DOHH2 (cell line): ENCODE results near the gene MYH11.

Source experiments
- H3F3A ChIP-seq: fragments of 200-600 bp; sonication (generic), shearing (Covaris generic); 2 replicates; pipeline ENCODE4 v1.6.0; 2016; ENCODE audit warnings: antibody characterized with exemption, mild to moderate bottlenecking; ENCODE audit not compliant: control insufficient read depth, insufficient read depth
- H3K27ac ChIP-seq: fragments of 200-600 bp; sonication (generic); 2 replicates; pipeline ENCODE4 v1.5.1; 2014; ENCODE audit warnings: low read depth, mild to moderate bottlenecking, low read length, moderate library complexity
- H3K27me3 ChIP-seq: fragments of 200-600 bp; sonication (generic); 2 replicates; pipeline ENCODE4 v1.6.1; 2014; ENCODE audit warnings: mild to moderate bottlenecking, low read length, mixed read lengths; ENCODE audit not compliant: control insufficient read depth
- H3K36me3 ChIP-seq: fragments of 200-600 bp; sonication (generic); 2 replicates; pipeline ENCODE4 v1.6.1; 2014; ENCODE audit warnings: mild to moderate bottlenecking, low read length, moderate library complexity, mixed read lengths; ENCODE audit not compliant: control insufficient read depth
- H3K4me1 ChIP-seq: fragments of 200-600 bp; sonication (generic); 2 replicates; pipeline ENCODE4 v1.6.1; 2014; ENCODE audit warnings: mild to moderate bottlenecking, low read length, mixed read lengths; ENCODE audit not compliant: control insufficient read depth
- H3K4me2 ChIP-seq: fragments of 200-600 bp; sonication (generic); 2 replicates; pipeline ENCODE4 v1.6.0; 2014; ENCODE audit warnings: mild to moderate bottlenecking, low read length, moderate library complexity
- H3K4me3 ChIP-seq: fragments of 200-600 bp; sonication (generic); 2 replicates; pipeline ENCODE4 v1.5.1; 2014; ENCODE audit warnings: mild to moderate bottlenecking, low read length, mixed read lengths
- H3K79me2 ChIP-seq: fragments of 200-600 bp; sonication (generic); 2 replicates; pipeline ENCODE4 v1.6.1; 2014; ENCODE audit warnings: mild to moderate bottlenecking, low read length, mixed read lengths; ENCODE audit not compliant: control insufficient read depth
- H3K9me2 ChIP-seq: fragments of 200-600 bp; sonication (generic); replicated peaks from 2 replicates; pipeline ENCODE4 v1.6.1; 2014; ENCODE audit warnings: mild to moderate bottlenecking, low read length, mixed read lengths; ENCODE audit not compliant: control insufficient read depth
- H3K9me3 ChIP-seq: fragments of 200-600 bp; sonication (generic); 2 replicates; pipeline ENCODE4 v1.6.1; 2014; ENCODE audit warnings: antibody characterized with exemption, low read length, mixed read lengths; ENCODE audit not compliant: control insufficient read depth, insufficient read depth
- H4K20me1 ChIP-seq: fragments of 200-600 bp; sonication (generic); 2 replicates; pipeline ENCODE4 v1.6.0; 2014; ENCODE audit warnings: low read depth, mild to moderate bottlenecking, antibody characterized with exemption, low read length, moderate library complexity; ENCODE audit not compliant: control insufficient read depth, insufficient read depth
- CTCF ChIP-seq: fragments of 200-600 bp; sonication (generic); IDR thresholded peaks from one replicate; pipeline ENCODE4 v1.5.1; 2014; ENCODE audit warnings: antibody characterized with exemption, mild to moderate bottlenecking, low read depth, low read length; ENCODE audit not compliant: poor library complexity, severe bottlenecking
- EZH2phosphoT487 ChIP-seq: fragments of 200-600 bp; sonication (generic); IDR thresholded peaks from 2 replicates; pipeline ENCODE4 v1.6.1; 2017; ENCODE audit warnings: borderline replicate concordance, mild to moderate bottlenecking, antibody characterized with exemption, low read length, moderate library complexity, mixed read lengths

Gene MYH11

DNA sequence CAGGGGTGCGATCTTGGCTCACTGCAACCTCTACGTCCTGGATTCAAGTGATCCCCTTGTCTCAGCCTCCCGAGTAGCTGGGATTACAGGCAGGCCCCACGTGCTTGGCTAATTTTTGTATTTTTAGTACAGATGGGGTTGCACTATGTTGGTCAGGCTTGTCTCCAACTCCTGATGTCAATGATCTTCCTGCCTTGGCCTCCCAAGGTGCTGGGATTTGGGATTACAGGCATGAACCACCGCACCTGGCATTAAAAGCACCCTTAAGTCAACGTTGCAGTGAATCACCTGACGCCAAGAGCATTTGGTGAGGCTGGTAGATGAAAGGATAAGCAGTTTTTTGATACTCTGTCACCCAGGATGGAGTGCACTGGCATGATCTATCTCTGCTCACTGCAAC lies 147.8 kb downstream of the MYH11 start:
- no peak for TF ChIP-seq CTCF
- TF ChIP-seq EZH2phosphoT487 = no peak

GRCh38 chr16:15708096-15708495 lies 148.7 kb downstream of the MYH11 start:
- Histone ChIP-seq H3K27me3 (no peaks in the 10 kb centered on the region), H3K4me1 (no peaks in the 10 kb centered on the region), H3F3A (no peaks in the 10 kb centered on the region), H4K20me1 (no peaks in the 10 kb centered on the region), H3K36me3 (peaks cover 14% of the 10 kb centered on the region), H3K9me2 (no peaks in the 10 kb centered on the region), H3K4me2 (no peak overlapping the region), H3K4me3 (no peak overlapping the region), H3K9me3 (no peaks in the 10 kb centered on the region), H3K27ac (no peak overlapping the region), H3K79me2 (no peaks in the 10 kb centered on the region)
- TF ChIP-seq EZH2phosphoT487 = no peak
- no peak for TF ChIP-seq CTCF

More for the DNA sequence above, 147.8 kb downstream of the MYH11 start:
- Histone ChIP-seq H3K36me3 (peaks cover 14% of the 10 kb centered on the region), H4K20me1 (no peaks in the 10 kb centered on the region), H3K4me1 (no peaks in the 10 kb centered on the region), H3K27me3 (no peaks in the 10 kb centered on the region), H3K79me2 (no peaks in the 10 kb centered on the region), H3K9me2 (no peaks in the 10 kb centered on the region), H3K9me3 (no peaks in the 10 kb centered on the region), H3K4me3 (no peak overlapping the region), H3F3A (no peaks in the 10 kb centered on the region), H3K4me2 (no peak overlapping the region), H3K27ac (no peak overlapping the region)

DNA sequence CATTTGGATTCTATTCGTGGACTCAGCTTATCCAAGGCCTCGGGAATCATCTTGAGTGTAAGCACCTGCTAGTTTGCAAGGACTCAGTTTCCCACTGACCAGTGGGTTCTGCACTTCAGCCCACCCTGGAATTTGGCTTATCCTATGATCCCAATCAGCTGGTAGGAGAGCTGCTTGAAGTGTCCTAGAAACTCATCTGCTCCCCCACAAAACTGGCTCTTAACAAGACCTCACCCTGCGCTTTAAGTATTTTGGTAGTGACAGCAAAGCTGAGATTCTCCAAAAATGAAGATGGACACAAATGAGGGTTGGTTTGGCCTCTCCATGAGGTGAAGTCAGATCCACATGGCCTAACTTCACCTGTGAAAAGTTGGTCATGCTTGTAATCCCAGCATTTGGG lies 149.5 kb downstream of the MYH11 start:
- Histone ChIP-seq H3K4me1 (no peaks in the 10 kb centered on the region), H3K4me3 (no peak overlapping the region), H3F3A (no peaks in the 10 kb centered on the region), H3K27me3 (no peaks in the 10 kb centered on the region), H3K9me2 (no peaks in the 10 kb centered on the region), H3K27ac (no peak overlapping the region), H3K36me3 (peaks cover 14% of the 10 kb centered on the region), H3K9me3 (no peaks in the 10 kb centered on the region), H4K20me1 (no peaks in the 10 kb centered on the region), H3K79me2 (no peaks in the 10 kb centered on the region), H3K4me2 (no peak overlapping the region)
- no peak for TF ChIP-seq EZH2phosphoT487

DNA sequence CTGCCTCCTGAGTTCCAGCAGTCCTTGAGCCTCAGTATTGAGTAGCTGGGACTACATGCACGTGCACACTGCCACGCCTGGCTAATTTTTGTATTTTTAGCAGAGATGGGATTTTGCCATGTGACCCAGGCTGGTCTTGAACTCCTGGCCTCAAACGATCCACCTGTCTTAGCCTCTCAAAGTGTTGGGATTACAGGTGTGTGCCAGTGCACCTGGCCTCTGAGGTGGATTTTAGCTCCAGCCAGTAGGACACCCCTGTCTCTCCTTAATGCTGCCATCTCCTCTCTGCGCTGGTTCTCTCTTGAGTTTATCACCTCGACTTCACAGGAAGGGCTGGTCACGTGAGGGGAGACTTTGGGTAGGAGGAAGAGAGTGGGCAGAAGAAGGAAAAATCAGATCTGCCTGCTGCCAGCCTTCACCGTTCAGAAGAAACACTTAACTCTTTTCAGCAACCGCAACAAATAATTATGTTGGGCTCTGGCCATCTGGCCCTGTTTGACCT lies 151.7 kb downstream of the MYH11 start:
- Histone ChIP-seq H3K4me3 (no peak overlapping the region), H3K9me3 (no peaks in the 10 kb centered on the region), H3K27me3 (no peaks in the 10 kb centered on the region), H4K20me1 (no peaks in the 10 kb centered on the region), H3K4me1 (no peaks in the 10 kb centered on the region), H3F3A (peaks cover 3% of the 10 kb centered on the region; the same call in 1 of the 2 replicates), H3K79me2 (no peaks in the 10 kb centered on the region), H3K36me3 (peaks cover 27% of the 10 kb centered on the region), H3K4me2 (no peak overlapping the region), H3K27ac (no peak overlapping the region), H3K9me2 (no peaks in the 10 kb centered on the region)
- TF ChIP-seq EZH2phosphoT487 = no peak
- no peak for TF ChIP-seq CTCF
